Measurements from ENCODE around the gene DBX1.
"Not testable (repeated sequence)": the region's sequence is repeated elsewhere in the genome, so short reads cannot be mapped to it uniquely, and the experiment has no call there.

DBX1 gene, protein sequence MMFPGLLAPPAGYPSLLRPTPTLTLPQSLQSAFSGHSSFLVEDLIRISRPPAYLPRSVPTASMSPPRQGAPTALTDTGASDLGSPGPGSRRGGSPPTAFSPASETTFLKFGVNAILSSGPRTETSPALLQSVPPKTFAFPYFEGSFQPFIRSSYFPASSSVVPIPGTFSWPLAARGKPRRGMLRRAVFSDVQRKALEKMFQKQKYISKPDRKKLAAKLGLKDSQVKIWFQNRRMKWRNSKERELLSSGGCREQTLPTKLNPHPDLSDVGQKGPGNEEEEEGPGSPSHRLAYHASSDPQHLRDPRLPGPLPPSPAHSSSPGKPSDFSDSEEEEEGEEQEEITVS

DNA sequence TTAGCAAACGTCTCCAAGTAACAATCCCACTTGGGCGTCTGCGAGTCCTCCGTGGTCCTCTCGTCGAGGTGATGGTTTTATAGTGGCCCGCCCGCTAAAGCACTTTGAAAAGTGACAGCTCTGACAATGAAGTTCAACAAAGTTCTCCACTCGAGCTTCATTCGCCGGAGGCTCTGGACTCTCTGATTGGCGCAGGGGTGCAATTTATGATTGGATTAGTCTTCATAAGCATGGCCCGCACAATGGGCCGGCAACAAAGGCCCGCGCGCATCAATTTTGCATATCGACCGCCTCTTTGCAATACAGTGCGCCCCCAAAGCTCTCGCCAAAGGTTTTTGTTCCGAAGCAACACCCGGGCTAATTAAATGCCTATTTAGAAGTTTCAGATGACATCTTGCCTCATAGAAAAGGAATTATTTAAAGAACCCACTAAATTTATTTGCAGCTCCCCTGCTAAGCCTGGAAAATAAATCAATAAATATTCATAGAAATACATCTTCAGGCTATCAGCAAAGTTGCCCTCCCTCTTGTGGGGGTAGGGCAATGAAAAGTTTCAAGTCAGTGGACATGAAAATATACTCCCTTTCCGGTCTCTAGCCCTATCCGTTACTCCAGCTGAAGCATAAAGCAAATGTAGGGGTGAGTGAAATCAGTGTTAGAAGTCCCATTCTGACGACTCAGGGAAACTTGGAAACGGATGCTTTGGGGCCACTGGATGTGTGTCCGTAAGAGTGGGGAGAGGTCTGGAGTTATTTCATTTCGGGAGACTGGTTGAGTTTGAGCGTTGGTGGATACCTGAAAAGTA, at the start of gene DBX1:
Gene DBX1 (minus strand): TSS at position 51 of the 805 bp plus-strand sequence. CDS start 151 bp downstream, outside the sequence.
- no peak for DNase-seq (ENCODE audit: low read depth in 2 of 2)

DNA sequence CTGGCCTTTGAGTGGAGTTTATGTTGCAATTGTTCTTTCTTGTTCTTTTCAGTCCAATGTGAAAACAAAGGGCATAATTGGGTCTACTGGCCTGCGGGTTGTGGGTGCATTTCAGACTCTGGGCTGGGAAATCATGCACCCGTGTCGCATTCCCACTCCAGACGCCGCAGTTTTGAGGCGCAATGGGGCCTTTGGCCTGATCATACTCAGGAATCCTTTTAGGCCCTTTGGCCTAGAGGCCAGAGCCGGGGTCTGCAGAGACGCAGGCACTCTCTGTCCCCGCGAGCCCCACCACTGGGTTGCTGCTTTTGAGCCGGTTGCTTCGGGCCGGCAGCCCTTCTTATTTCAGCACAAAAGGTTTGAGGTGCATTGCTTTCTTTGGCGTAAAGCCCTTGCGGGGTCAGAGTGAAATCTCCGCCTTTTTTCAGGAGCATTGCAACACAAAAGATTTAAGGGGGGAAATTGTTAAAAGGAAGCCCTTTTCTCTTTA, 48.4 kb upstream of the DBX1 start:
- no peak for DNase-seq (ENCODE audit: low read depth in 2 of 2)

DNA sequence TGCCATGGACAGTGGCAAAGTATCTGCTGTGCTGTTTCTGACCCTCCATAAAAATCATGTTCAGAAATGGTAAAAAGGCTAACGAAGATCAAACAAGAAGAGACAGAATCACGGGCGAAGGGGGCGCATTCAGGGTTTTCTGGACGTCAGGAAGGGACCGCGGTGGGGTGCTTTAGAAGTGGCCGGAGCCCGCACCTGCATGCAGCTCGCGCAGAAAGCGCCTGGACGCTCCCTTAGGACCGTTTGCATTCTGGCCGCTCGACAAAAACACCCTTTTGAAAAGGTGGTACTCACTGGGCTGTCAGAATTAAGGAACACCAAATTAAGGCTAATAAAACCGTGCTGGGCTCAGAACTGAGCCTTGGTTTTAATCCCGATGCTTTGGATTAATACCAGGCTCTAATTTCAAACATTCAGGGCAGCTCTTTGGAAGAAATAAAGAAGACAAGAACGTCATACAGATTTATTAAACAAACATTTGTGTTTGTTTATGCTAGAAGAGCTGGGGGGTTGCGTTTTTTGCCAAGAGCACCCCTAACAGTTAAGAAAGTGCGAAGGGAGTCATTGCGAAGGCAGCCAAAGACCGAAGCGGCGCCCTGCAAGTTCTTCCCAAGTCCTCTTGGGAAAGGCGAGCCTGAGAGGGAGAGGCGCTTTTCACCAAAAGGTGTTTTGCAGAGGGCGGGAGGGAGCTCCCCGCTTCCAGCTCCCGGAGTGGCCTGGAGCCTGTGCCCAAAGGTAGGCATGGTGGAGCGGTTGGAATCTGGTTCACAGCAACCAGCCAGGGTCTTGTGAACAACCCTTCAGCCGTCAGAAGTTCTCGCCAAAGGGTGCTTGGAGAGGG, 47.7 kb upstream of the DBX1 start:
- no peak for DNase-seq (ENCODE audit: low read depth in 2 of 2)

DNA sequence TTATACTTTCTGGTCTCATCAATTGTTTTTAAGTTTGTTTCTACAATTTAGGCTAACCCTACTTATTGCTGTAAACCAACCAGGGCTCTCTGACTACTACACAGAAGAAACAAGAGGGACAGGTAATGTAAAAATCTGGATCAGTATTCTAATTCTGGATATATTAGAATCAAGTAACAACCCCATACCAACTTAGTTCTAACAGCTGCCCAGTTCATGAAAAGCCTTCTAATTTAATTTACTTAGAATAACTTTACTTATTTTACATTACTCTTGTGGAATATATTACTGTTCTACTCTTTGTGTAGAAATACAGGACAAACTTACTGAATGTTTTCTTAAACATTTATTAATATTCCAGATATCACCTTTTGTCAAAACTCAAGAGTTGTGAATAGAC, 45.5 kb upstream of the DBX1 start:
- no peak for DNase-seq (ENCODE audit: low read depth in 2 of 2)

DNA sequence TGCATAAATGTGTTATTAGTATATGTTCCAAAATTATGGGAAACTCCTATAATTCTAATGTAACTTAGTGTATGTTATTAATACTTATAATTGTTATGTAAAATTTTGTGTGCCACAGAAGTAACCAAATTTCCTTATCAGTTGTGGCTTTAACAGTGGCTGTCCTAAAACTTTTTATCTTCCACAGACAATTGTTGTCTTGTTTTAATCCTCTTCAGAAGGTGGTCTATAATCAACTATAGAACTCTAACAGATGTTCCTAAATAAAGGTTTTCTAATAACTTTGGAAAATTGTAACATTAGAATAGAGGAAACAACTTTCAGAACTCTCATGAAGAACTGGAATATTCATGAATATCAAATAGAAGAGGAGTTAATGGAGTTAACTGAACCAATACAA, 44.4 kb upstream of the DBX1 start:
- no peak for DNase-seq (ENCODE audit: low read depth in 2 of 2)

DNA sequence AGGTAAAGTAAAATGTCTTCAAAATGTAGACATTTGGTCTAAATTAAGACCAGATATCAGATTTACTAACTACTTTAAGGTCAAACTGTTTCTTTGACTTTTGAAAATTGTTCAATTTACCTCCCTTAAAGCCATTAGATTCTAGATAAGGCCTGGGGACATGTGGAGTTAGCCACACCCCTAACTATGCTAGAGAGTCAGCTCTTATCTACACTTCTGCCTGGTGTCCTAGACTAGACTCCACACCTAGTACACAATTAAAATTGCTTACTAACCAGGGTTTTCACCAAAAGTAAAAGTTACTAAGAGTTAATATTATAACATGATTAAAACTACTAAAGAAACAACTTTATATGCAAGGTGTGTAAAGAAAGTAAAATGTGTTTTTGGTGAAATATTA, 43.6 kb upstream of the DBX1 start:
- DNase-seq (ENCODE audit: low read depth in 2 of 2) = no peak

DNA sequence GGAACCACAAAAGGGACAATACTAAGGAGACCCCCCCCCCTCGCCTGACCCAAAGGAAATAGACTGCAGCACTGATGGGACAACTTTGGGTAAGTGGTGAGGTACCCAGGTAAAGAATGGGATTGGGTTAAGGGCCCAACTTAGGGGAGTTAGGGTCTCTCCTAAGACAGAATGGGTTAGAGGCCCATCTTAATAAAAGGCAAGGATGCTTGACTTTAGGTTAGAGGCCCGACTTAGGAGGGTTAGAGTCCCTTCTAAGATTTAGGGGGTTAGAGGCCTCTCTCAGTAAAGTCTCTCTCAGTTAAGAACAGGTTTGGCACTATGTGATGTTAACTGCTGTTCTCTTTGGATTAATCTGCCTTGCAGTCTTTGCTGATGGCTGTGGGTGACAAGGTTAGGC, 41.0 kb upstream of the DBX1 start:
- DNase-seq (ENCODE audit: low read depth in 2 of 2) = no peak

DNA sequence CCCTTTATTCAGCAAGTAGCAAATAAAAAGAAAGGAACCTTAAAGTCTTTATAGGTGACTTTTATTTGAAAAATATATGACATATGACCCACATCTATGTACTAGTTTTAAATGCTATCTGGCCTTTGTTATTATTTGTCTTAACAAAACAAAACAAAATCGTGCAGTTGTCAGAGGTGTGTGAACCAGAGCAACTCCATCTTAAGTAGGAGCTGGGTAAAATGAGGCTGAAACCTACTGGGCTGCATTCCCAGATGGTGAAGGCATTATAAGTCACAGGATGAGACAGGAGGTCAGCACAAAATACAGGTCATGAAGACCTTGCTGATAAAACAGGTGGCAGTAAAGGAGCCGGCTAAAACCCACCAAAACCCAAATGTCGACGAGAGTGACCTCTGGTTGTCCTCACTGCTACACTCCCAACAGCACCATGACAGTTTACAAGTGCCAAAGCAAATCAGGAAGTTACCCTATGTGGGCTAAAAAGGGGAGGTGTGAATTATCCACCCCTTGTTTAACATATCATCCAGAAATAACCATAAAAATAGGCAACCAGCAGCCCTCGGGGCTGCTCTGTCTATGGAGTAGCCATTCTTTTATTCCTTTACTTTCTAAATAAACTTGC, 40.2 kb upstream of the DBX1 start:
- DNase-seq (ENCODE audit: low read depth in 2 of 2) = not testable (repeated sequence)

DNA sequence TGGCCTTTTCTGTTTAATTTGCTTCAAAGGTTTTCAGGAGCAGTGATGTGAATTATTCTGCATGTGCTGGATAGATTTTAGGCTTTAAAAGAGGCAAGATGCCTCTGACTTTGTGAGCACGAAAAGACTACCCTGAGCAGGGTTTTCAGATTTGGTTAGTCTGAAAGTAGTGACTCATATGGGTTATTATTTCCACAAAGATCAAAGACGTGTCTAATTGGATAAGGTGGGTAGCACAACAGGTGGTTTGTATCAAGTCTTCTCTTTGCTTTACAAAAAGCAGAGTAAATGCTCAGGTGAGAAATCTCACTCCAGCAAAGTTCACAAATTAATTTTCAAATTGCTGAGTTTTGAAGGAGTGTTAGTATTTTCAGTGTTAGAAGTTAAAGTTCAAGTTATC, 37.6 kb upstream of the DBX1 start:
- no peak for DNase-seq (ENCODE audit: low read depth in 2 of 2)

DNA sequence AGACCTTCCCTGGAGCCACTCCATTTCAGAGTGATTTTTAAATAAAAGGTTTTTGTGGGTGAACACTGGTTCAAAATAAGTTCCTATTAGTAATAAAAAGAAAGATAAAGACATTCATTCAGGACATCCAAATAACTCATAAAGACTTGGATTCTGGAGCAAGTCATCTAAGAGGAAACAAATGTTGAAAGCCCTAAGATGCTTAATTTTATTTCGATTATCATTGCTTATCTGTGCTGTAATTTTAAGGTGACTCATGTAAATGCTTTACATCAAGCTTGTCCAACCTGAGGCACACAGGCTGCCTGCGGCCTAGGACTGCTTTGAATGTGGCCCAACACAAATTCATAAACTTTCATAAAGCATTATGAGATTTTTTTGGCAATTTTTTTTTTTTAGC, 34.2 kb upstream of the DBX1 start:
- no peak for DNase-seq (ENCODE audit: low read depth in 2 of 2)

DNA sequence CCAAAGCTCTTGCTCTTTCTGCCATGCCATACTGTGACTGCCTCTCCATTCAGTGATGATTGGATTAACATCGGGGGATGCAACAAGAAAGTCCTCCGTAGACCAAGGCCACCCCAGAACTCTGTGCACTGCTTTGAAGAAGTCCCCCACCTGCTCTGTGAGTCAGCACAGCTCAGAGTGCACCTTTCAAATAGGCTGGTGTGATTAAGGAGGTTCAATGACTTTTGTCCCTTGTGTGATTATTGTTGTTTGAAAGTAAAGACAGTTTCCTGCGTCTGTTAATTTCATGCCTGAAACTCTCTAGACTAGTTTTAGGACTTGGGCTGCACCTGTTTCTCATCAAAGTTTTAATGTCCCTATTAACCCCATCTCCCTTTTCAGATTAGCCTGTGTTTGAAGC, 33.0 kb upstream of the DBX1 start:
- DNase-seq (ENCODE audit: low read depth in 2 of 2) = no peak

DNA sequence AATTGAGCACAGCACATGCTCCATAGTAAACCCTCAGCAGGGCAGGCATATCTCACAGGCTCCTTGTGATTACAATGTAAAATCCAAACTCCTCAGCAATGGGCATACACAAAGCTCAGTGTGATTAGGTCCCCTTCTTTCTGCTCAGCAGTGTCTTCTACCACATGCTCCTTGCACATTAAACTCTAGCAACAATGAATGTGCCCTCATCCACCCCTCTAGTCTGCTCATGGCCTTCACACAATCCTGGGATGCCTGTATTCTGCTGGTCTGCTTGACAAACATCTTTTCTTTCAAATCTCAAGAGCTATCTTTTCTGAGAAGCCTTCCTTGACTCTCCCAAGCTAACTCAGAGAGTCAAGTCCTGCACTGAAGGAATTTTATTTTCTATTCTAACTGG, 32.4 kb upstream of the DBX1 start:
- no peak for DNase-seq (ENCODE audit: low read depth in 2 of 2)

DNA sequence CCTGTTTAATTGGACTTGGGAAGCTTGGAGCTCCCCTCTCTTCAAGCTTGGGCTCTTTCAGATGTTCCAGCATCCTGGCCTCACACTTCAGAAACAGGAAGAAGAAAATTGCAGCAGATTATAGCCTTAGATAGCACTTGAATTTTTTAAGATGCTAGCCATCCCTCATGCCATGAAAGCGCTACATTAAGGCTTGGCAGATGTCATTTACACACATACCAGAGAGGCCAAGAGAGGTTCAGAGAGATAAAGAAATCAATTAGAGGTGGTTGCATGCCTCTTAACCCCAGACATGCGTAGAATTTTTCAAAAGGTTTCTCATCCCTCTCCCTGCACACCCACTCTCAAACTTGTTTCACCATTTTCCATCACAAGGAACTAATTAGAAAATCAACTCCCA, 31.9 kb upstream of the DBX1 start:
- no peak for DNase-seq (ENCODE audit: low read depth in 2 of 2)

DNA sequence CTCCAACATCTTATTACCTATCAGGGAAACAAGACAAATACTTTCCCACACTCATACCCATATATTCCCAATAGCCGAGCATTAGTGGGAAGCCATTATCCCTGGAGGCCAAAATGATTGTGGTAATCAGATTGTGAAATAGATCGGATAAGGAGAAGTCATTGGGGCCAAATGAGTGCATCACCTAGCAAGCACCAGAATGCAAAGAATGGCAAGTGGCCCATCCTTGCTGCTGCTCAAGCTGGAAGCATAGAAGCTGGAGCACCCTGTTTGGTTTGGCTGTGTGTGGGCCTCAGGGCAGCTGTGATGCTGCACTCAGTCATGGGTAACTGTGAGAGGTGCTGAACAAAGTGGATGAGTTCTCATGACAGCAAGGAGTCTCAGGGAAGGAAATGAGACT, 18.7 kb upstream of the DBX1 start:
- no peak for DNase-seq (ENCODE audit: low read depth in 2 of 2)

DNA sequence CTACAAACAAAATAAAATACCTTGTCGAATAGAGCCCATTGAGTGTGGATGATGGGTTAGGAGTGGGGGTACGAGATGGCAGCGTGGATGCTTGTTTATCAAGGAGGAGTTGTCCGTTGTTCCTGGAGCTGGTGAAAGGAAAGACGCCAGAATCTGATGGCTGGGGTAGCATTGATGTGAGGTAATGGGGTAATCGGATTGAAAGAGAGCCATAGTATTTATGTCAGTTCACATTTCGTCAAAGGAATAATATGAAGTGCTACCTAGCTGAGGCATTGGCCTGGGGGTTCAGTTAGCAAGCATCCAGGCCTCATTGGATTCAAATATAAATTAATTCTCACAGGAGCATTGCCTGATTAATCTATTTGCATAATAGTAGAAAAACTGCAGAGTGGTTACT, 16.9 kb upstream of the DBX1 start:
- no peak for DNase-seq (ENCODE audit: low read depth in 2 of 2)

DNA sequence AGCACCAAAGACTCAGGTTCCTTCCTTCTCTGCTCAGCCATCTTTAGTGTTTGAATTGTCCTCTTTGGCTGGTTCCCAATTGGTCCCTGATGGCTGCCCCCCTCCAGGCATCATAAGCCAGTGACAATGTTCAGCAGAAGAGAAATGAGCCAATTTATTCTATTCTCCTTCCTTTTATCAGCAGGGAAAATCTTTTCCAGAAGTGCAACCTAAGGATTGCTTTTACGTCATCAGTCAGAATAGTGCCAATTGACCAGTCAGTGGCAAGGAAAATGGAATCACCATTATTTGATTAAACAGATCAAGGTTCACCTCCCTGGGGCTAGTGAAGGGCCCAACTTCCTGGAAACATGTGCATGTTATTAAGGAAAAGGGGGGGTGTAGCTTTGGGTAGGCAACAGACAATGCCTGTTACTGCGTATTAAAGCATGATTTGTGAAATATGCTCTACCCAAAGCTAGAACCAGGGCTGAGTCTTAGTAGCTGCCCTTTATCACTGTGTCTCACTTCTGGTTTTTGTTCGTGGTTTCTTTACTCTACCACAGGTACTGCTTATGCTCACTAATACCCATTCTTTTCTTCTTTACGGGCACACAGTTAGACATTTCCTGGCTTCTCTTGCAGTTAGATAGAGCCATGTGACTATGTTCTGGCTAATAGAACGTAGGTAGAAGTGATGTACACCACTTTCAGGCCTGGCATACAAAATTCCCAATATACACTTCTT, 12.6 kb upstream of the DBX1 start:
- DNase-seq (ENCODE audit: low read depth in 2 of 2) = no peak

DNA sequence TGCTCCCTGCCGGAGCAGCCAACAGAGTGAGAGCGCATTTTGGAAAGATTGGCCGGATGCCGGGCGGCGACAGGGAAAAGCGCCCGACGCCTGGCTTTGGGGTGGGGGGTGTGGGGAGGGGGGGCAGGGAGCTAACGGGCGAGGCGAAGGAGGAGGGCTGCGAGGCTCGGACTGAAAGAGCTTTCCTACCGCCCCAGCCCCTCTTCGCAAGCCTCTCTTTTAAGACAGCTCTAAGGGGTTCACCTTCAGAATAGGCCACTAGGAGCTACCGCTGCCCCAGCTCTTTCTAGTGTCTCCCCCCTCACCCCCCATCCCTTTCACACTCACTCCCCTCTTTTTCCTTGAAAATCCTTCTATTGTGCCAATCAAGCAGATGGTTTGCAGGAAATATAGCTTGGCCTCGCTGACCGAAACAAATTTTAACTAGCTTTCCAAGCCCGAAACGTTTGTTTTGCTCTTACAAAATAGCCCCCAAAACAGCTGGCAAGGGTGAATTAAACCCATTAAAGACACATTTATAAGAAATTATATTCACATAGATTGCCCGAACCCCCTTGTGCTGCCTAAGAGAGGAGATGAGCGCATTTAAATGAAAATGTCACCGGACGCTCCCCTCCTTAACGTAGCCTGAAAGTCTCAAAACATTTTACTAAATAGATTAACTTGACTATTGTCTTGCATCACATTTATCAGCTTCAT, 3.7 kb upstream of the DBX1 start:
- DNase-seq (ENCODE audit: low read depth in 2 of 2) = no peak

DNA sequence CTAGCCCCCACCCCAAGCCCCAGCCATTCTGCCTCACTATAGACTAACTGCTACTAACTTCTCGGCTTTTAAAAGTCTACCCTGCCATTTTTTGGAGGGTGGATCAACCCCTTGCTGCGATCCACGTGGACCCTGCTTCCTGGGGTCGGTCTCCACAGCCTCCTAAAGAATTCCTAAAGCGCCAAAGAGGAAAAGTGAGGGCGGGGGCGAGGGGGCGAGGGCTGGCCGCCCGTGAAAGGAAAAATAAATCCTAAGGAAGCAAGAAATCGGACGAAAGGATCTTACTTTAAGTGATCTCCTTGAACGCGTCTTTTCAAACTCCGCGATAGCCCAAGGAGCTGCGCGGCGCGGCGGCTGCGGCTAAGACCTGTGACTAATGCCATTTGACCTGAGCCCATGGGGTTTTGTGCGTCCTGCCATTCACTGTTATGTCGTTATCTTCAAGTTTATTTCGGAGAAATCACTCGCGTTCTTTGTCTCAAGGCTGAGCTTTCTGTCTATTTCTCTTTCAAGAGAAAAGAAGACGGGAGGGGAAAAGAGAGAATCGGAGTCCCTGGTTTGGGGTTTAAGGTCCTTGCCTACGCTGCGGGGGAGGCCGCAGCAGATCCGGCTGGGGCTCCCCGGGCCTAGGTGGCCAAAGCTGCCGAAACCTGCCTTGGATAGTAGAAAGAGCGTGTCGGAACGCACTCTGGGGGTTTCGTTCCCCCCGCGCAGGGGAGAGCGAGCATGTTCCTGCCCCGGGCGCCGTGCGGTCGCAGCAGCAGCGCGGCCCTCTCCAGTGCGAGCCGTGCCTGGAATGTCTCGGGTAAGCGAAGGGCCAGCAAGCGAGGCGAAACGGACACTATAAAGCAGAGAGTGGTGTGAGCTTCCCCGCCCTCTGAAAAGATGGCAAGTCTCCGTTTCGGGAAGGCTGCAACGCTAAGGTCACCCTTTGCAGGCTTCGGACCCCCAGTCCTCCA, 2.8 kb upstream of the DBX1 start:
- DNase-seq (ENCODE audit: low read depth in 2 of 2) = no peak
